Bronchial epithelial cell (primary cell): Measurements from ENCODE around the gene FER. TPM values are rescaled to one million over a fixed set of nuclear protein-coding genes. Genes with fewer than 3 reads are reported as not detected.
A peak's percentile ranks its signal among the peaks of the same experiment; 100 is the strongest.

Experiments used
- DNase-seq: peaks from one replicate; pipeline ENCODE4 v3.0.0-alpha.2; 2010; ENCODE audit warnings: low read depth
- FAIRE-seq: peaks from 2 replicates; lab custom pipeline; 2011; peaks lifted over from hg19 to GRCh38; lab: Jason Lieb, UNC
- H3K27me3 ChIP-seq: 2 replicates; pipeline ENCODE4 v1.5.1; 2011; ENCODE audit warnings: low read length; ENCODE audit not compliant: control insufficient read depth, insufficient read depth
- H3K36me3 ChIP-seq: 2 replicates; pipeline ENCODE4 v1.5.1; 2011; ENCODE audit warnings: low read length; ENCODE audit not compliant: control insufficient read depth, insufficient read depth
- H3K4me3 ChIP-seq: 2 replicates; pipeline ENCODE4 v1.5.1; 2011; ENCODE audit warnings: mild to moderate bottlenecking, low read depth, low read length, control low read depth
- total RNA-seq: library from RNA; depleted of rRNA; stranded (reverse); fragments of >200 nt; gene quantifications from 2 replicates; pipeline ENCODE4 v1.2.1, GENCODE V29; 2014
- TF ChIP-seq, protein P1 (sequence below): IDR thresholded peaks from 2 replicates; pipeline ENCODE4 v1.5.1; 2011; ENCODE audit warnings: mild to moderate bottlenecking, moderate library complexity, low read length, control low read depth, inconsistent platforms; ENCODE audit not compliant: insufficient read depth, severe bottlenecking

The FER gene
- total RNA-seq, 1 donor from 2014 or later, result 23.7 TPM

GRCh38 chr5:109146591-109146990, 398.9 kb downstream of the FER start:
- H3K36me3 ChIP-seq, result no peaks in the 10 kb centered on the region
- TF ChIP-seq, protein P1, sequence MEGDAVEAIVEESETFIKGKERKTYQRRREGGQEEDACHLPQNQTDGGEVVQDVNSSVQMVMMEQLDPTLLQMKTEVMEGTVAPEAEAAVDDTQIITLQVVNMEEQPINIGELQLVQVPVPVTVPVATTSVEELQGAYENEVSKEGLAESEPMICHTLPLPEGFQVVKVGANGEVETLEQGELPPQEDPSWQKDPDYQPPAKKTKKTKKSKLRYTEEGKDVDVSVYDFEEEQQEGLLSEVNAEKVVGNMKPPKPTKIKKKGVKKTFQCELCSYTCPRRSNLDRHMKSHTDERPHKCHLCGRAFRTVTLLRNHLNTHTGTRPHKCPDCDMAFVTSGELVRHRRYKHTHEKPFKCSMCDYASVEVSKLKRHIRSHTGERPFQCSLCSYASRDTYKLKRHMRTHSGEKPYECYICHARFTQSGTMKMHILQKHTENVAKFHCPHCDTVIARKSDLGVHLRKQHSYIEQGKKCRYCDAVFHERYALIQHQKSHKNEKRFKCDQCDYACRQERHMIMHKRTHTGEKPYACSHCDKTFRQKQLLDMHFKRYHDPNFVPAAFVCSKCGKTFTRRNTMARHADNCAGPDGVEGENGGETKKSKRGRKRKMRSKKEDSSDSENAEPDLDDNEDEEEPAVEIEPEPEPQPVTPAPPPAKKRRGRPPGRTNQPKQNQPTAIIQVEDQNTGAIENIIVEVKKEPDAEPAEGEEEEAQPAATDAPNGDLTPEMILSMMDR, result no peak
- DNase-seq (no peak), FAIRE-seq (no peak)
- no peak overlapping the region for H3K4me3 ChIP-seq
- H3K27me3 ChIP-seq, result no peaks in the 10 kb centered on the region

DNA sequence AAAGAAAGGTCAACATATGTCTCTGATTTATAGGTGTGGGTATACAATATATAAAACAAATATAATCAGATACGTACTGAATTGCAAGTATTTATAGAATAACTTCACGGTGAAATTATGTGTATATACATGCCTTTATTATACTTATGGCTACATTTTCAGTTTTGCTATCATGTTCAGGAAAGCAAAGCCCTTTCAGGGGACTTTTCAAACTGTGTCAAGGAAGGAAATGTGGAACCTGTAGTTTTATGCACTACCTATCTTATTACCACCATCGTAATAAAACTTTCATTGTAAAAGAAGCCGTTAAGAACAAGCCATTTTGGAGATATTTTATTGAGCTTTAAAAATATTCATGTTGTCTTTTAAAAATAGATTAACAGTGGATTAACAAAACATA, 404.9 kb downstream of the FER start:
- TF ChIP-seq, protein P1, result no peak
- Histone ChIP-seq H3K27me3 (no peaks in the 10 kb centered on the region), H3K4me3 (no peak overlapping the region), H3K36me3 (no peaks in the 10 kb centered on the region)
- DNase-seq, result no peak
- FAIRE-seq, result no peak

DNA sequence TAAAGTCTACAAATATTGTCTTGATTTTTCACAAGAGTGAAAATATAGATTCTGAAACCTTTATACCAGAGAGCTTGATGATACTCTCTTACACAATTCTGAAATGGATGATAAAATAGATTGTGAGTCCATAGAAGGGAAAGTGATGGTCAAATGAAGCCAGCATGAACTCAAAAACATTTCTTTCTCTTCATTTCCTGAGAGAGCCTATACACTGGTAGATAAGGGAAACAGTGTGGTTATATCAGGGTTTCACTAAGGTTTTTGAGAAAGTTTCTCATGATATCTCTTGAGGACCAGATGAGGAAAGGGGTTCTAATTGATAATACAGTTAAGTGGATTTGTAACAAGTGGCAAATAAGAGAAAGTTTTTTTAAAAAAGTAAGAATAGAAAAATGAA, 407.9 kb downstream of the FER start:
- TF ChIP-seq, protein P1, result no peak
- Histone ChIP-seq H3K27me3 (no peaks in the 10 kb centered on the region), H3K4me3 (no peak overlapping the region), H3K36me3 (no peaks in the 10 kb centered on the region)
- no peak for FAIRE-seq
- DNase-seq, result no peak

- no peaks in the 10 kb centered on the region for H3K27me3 ChIP-seq
- H3K4me3 ChIP-seq, result no peak overlapping the region
- no peak for DNase-seq
- no peaks in the 10 kb centered on the region for H3K36me3 ChIP-seq
- TF ChIP-seq, protein P1, result no peak
- no peak for FAIRE-seq
Observed at GRCh38 chr5:109156885-109157284, 409.2 kb downstream of the FER start.

DNA sequence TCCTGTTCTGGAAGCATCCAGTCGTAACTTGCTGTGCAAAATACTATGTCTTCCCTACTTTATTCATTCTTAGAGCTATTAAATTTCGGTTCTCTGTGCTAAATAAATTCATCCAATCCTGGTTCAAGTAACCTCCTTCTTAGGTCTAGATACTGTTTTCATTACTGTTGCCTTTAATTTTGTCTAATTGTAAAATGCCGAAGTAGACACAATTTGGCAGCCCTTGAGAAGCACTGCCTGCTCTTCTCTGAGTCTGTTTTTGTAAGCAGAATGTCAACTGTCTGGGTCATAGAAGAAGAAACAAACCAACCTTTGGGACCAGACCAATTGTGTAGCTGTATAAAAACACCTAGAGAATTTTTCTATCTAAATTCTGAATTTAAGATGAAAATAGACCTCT, 412.8 kb downstream of the FER start:
- FAIRE-seq (no peak), DNase-seq (no peak)
- TF ChIP-seq, protein P1, result no peak
- Histone ChIP-seq H3K36me3 (no peaks in the 10 kb centered on the region), H3K27me3 (no peaks in the 10 kb centered on the region), H3K4me3 (no peak overlapping the region)

DNA sequence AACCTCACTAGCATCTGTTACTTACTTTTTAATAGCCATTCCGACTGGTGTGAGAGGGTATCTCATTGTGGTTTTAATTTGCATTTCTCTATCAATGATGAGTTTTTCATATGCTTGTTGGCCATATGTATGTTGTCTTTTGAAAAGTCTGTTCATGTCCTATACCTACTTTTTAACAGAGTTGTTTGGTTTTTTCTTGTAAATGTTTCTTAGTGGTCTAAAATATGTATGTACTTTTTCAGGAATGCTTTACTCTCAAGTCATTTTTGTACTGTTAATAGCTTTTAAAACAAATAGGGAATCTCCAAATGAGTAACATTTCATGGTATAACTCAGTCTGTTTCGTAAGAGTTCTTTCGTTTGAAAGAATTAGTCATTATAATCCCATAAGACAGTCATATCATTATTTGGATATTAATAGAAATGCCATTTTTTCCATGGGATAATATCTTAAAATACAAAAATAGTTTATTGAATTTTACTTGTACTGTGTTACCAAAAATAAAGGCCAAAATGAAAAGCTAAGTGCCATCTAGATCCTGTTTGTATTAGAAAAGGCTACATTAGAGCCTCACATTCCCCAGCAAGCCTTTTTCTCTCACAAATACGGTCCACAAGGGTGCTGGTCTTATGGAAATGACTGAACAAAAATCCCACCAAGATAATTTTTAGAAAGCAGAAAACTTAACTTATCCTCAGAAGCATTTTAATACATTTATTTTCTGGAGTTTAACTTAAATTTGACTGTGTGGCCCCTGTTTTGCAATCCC, 414.4 kb downstream of the FER start:
- FAIRE-seq (no peak), DNase-seq (peak; percentile 74)
- Histone ChIP-seq H3K27me3 (no peaks in the 10 kb centered on the region), H3K36me3 (no peaks in the 10 kb centered on the region), H3K4me3 (no peak overlapping the region)
- TF ChIP-seq, protein P1, result no peak
